Panc1 (cell line): Measurements from ENCODE around the gene EPS8L1. TPM values are rescaled to one million over a fixed set of nuclear protein-coding genes. Genes with fewer than 3 reads are reported as not detected.
A peak's percentile ranks its signal among the peaks of the same experiment; 100 is the strongest.

Source experiments
- ATAC-seq: fragments of 200-7000 bp; cut with Tn5 transposase; 2 replicates; pipeline ENCODE4 v1.9.1; 2020; ENCODE audit warnings: mild to moderate bottlenecking, moderate library complexity
- BruUV-seq: library from RNA; stranded (reverse); fragments of 400-500 nt; replicated peaks from 2 replicates; lab custom pipeline; 2021; lab: Mats Ljungman, UMichigan
- CTCF ChIA-PET: fragments of 300-600 bp; sonication (Branson Sonifier 250); formaldehyde crosslinking; loops from one replicate; lab custom pipeline; 2022; ENCODE audit warnings: antibody characterized with exemption; lab: Charles Lee
- POLR2A ChIA-PET: fragments of 300-600 bp; sonication (Branson Sonifier 250); formaldehyde crosslinking; loops from one replicate; lab custom pipeline; 2022; ENCODE audit warnings: antibody characterized with exemption; lab: Charles Lee
- DNase-seq: peaks from one replicate; pipeline ENCODE4 v3.0.0-alpha.2; 2010; ENCODE audit warnings: low read depth, low spot score
- H3K27ac ChIP-seq: 2 replicates; pipeline ENCODE4 v1.5.1; 2011; ENCODE audit warnings: mild to moderate bottlenecking, low read length, inconsistent platforms
- H3K27me3 ChIP-seq: fragments of 200-500 bp; sonication (Bioruptor generic); 2 replicates; pipeline ENCODE4 v1.6.0; 2014; ENCODE audit warnings: low read length, inconsistent platforms; ENCODE audit not compliant: control insufficient read depth, insufficient read depth
- H3K36me3 ChIP-seq: fragments of 200-500 bp; sonication (Bioruptor generic); 2 replicates; pipeline ENCODE4 v1.5.1; 2014; ENCODE audit warnings: inconsistent platforms, mild to moderate bottlenecking, low read length, moderate library complexity; ENCODE audit not compliant: control insufficient read depth, insufficient read depth
- H3K4me1 ChIP-seq: 2 replicates; pipeline ENCODE4 v1.5.1; 2011; ENCODE audit warnings: inconsistent platforms, mild to moderate bottlenecking, low read length, moderate library complexity; ENCODE audit not compliant: control insufficient read depth, insufficient read depth
- H3K4me3 ChIP-seq, 2 experiments: 2 replicates each; pipeline ENCODE4 v1.5.1; 2011 to 2012; ENCODE audit warnings: low read depth in 2 of 2, low read length in 2 of 2, mild to moderate bottlenecking in 2 of 2, inconsistent platforms in 1 of 2, moderate library complexity in 1 of 2
- H3K9me3 ChIP-seq: fragments of 200-500 bp; sonication (Bioruptor generic); 2 replicates; pipeline ENCODE4 v1.5.1; 2014; ENCODE audit warnings: low read depth, mild to moderate bottlenecking, inconsistent platforms, low read length, moderate library complexity; ENCODE audit not compliant: control insufficient read depth, insufficient read depth
- CTCF ChIP-seq: fragments of 450-650 bp; IDR thresholded peaks from 2 replicates; pipeline ENCODE4 v1.5.1; 2017; ENCODE audit warnings: mild to moderate bottlenecking
- POLR2AphosphoS5 ChIP-seq: IDR thresholded peaks from 2 replicates; pipeline ENCODE4 v1.6.1; 2012; ENCODE audit warnings: mild to moderate bottlenecking, low read depth, low read length, moderate library complexity
- REST ChIP-seq, 2 experiments: IDR thresholded peaks; 2 replicates each; pipeline ENCODE4 v1.6.1; 2011 to 2012; ENCODE audit warnings: low read depth in 2 of 2, control low read depth in 1 of 2, low read length in 1 of 2, mild to moderate bottlenecking in 1 of 2, moderate library complexity in 1 of 2; ENCODE audit not compliant: insufficient read depth in 1 of 2
- SIN3A ChIP-seq: IDR thresholded peaks from 2 replicates; pipeline ENCODE4 v1.6.1; 2012; ENCODE audit warnings: low read depth, mild to moderate bottlenecking, low read length, moderate library complexity, borderline replicate concordance; ENCODE audit not compliant: insufficient read depth
- TCF7L2 ChIP-seq: IDR thresholded peaks from 2 replicates; pipeline ENCODE4 v1.6.1; 2011; ENCODE audit warnings: mild to moderate bottlenecking, low read depth, low read length, inconsistent platforms
- in situ Hi-C: cut with HindIII; loops from 2 replicates; pipeline ENCODE4 v1.10.0; 2016; ENCODE audit warnings: low sequenced_read_pairs, low pct_unique_long_range_greater_than_20kb
- intact Hi-C: fragments of 100-400 bp; cut with micrococcal nuclease; formaldehyde crosslinking; loops from one replicate; pipeline ENCODE4 v1.10.0; 2022; ENCODE audit not compliant: unreplicated experiment
- total RNA-seq: library from RNA; stranded (reverse); gene quantifications from one replicate; pipeline ENCODE4 v1.2.1, GENCODE V29; 2021; ENCODE audit not compliant: unreplicated experiment

EPS8L1 gene
- total RNA-seq, 1 experiment from 2014 or later: 11.0 TPM

GRCh38 chr19:55112777-55113569 is 37.3 kb downstream of the EPS8L1 start:
- in situ Hi-C loops (no loop called here), intact Hi-C loops (no loop called here)
- Histone ChIP-seq H3K9me3 (no peaks in the 10 kb centered on the region), H3K27me3 (no peaks in the 10 kb centered on the region), H3K4me3 (no peak overlapping the region), H3K4me1 (peaks cover 29% of the 10 kb centered on the region), H3K27ac (no peak overlapping the region; the same call in 1 of the 2 replicates), H3K36me3 (no peaks in the 10 kb centered on the region; the same call in 1 of the 2 replicates)
- DNase-seq: no peak
- POLR2A ChIA-PET: no interaction called here
- CTCF ChIA-PET: no interaction called here
- no peak for ATAC-seq
- no TSS peak for BruUV-seq
- no peak for TF ChIP-seq CTCF
- no peak for TF ChIP-seq SIN3A
- no peak for TF ChIP-seq TCF7L2
- no peak for TF ChIP-seq POLR2AphosphoS5
- TF ChIP-seq REST (IDR thresholded peaks at IDR 0.05; ENCODE audit: insufficient read depth in 1 of 2, low read depth in 2 of 2, low read length in 1 of 2): no peak

GRCh38 chr19:55113570-55114039 is 37.9 kb downstream of the EPS8L1 start:
- Histone ChIP-seq H3K36me3 (no peaks in the 10 kb centered on the region; the same call in 1 of the 2 replicates), H3K27ac (no peak overlapping the region; the same call in 1 of the 2 replicates), H3K4me3 (no peak overlapping the region), H3K4me1 (peaks cover 34% of the 10 kb centered on the region), H3K9me3 (no peaks in the 10 kb centered on the region), H3K27me3 (no peaks in the 10 kb centered on the region)
- CTCF ChIA-PET: no interaction called here
- DNase-seq: no peak
- in situ Hi-C loops (no loop called here), intact Hi-C loops (no loop called here)
- TF ChIP-seq POLR2AphosphoS5: no peak
- TF ChIP-seq REST (IDR thresholded peaks at IDR 0.05; ENCODE audit: insufficient read depth in 1 of 2, low read depth in 2 of 2, low read length in 1 of 2): no peak
- no peak for TF ChIP-seq SIN3A
- TF ChIP-seq TCF7L2: no peak
- TF ChIP-seq CTCF: no peak
- BruUV-seq: TSS peak; percentile 54
- ATAC-seq: no peak
- POLR2A ChIA-PET: no interaction called here
